HG03439 (cell line): ENCODE results near the gene DNAJC16.
"Not testable (repeated sequence)": the region's sequence is repeated elsewhere in the genome, so short reads cannot be mapped to it uniquely, and the experiment has no call there.

ENCODE experiments used
- ATAC-seq: cut with Tn5 transposase; IDR thresholded peaks from one replicate; pipeline ENCODE4 v1.9.1; 2021; ENCODE audit warnings: mild to moderate bottlenecking, moderate library complexity; ENCODE audit not compliant: unreplicated experiment

Gene DNAJC16

GRCh38 chr1:15578921-15579682 lies 52.5 kb downstream of the DNAJC16 start:
- no peak for ATAC-seq

GRCh38 chr1:15579683-15580047 lies 53.0 kb downstream of the DNAJC16 start:
- no peak for ATAC-seq

- ATAC-seq, result no peak
Measured at GRCh38 chr1:15583016-15583706, 56.5 kb downstream of the DNAJC16 start.

GRCh38 chr1:15584489-15585363 lies 58.1 kb downstream of the DNAJC16 start, which contains the start of gene AGMAT:
AGMAT (minus strand) TSS chr1:15585051; CDS start chr1:15584967, 84 bp downstream.
- peak; percentile 54 for ATAC-seq

- ATAC-seq, result no peak
Measured at GRCh38 chr1:15592285-15592684, 65.6 kb downstream of the DNAJC16 start.

GRCh38 chr1:15595809-15596617 lies 69.4 kb downstream of the DNAJC16 start:
- no peak for ATAC-seq

- no peak for ATAC-seq
Measured at GRCh38 chr1:15598436-15598835, 71.8 kb downstream of the DNAJC16 start.

GRCh38 chr1:15603050-15603965 lies 76.7 kb downstream of the DNAJC16 start:
- peak; percentile 87 for ATAC-seq

- ATAC-seq, result not testable (repeated sequence)
Measured at GRCh38 chr1:15603966-15604282, 77.3 kb downstream of the DNAJC16 start.

- ATAC-seq, result not testable (repeated sequence)
Measured at GRCh38 chr1:15604400-15604799, 77.8 kb downstream of the DNAJC16 start.

- no peak for ATAC-seq
Measured at GRCh38 chr1:15605398-15606383, 79.0 kb downstream of the DNAJC16 start.

- no peak for ATAC-seq
Measured at GRCh38 chr1:15609631-15610030, 83.0 kb downstream of the DNAJC16 start.

- no peak for ATAC-seq
Measured at GRCh38 chr1:15610167-15610566, 83.5 kb downstream of the DNAJC16 start.

- ATAC-seq, result peak; percentile 5
Measured at GRCh38 chr1:15616373-15617172, 89.9 kb downstream of the DNAJC16 start.

- peak; percentile 84 for ATAC-seq
Measured at GRCh38 chr1:15617173-15618076, 90.8 kb downstream of the DNAJC16 start, which contains the start of gene DDI2. DDI2 (plus strand) TSS chr1:15617458; CDS start chr1:15617671, 213 bp downstream.

GRCh38 chr1:15618077-15618654 lies 91.5 kb downstream of the DNAJC16 start:
- ATAC-seq, result no peak
